HG02884 (cell line): ENCODE data around the gene IL2RA.
"Not testable (repeated sequence)": the region's sequence is repeated elsewhere in the genome, so short reads cannot be mapped to it uniquely, and the experiment has no call there.

Source experiments
- ATAC-seq: cut with Tn5 transposase; IDR thresholded peaks from one replicate; pipeline ENCODE4 v1.9.1; 2021; ENCODE audit warnings: mild to moderate bottlenecking, moderate library complexity; ENCODE audit not compliant: unreplicated experiment

Gene IL2RA

GRCh38 chr10:6044060-6044459 lies 18.1 kb downstream of the IL2RA start:
- ATAC-seq = no peak

DNA sequence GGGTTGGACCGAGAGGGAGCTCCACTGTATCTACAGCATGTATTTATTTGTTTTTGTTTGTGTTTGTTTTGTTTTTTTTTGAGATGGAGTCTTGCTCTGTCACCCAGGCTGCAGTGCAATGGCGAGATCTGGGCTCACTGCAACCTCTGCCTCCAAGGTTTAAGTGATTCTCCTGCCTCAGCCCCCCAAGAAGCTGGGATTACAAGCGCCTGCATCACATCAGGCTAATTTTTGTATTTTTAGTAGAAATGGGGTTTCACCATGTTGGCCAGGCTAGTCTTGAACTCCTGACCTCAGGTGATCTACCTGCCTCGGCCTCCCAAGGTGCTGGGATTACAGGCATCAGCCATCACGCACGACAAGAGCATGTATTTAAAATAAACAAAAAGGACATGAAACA lies 18.8 kb downstream of the IL2RA start:
- ATAC-seq = not testable (repeated sequence)

GRCh38 chr10:6040205-6040604 lies 22.0 kb downstream of the IL2RA start:
- ATAC-seq = no peak

GRCh38 chr10:6039711-6040110 lies 22.5 kb downstream of the IL2RA start:
- no peak for ATAC-seq

DNA sequence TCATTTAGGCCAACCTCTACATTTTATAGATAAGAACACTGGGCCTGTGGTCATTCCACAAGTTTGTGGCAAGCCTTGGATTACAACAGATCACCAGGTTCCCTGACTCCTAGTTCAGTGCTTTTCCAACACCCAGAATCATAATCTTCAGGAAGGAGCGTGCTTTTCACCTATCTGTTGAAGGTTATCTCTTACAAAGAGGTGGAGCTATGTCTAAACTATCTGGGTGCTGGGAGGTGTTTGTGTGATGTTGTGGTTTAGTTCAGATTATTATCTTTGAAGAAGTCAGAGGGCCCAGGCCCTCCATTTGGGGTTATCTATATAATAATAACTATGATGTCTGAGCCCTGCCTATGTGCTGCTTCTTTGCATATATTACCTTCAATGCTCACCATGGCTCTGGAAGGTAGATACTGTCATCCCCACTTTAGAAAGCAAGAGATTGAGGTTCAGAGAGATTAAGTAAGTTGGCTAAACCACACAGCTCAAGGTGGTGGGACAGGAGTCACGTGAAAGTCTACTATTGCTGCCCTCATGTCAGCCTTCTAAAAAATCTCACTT lies 24.0 kb downstream of the IL2RA start:
- no peak for ATAC-seq

DNA sequence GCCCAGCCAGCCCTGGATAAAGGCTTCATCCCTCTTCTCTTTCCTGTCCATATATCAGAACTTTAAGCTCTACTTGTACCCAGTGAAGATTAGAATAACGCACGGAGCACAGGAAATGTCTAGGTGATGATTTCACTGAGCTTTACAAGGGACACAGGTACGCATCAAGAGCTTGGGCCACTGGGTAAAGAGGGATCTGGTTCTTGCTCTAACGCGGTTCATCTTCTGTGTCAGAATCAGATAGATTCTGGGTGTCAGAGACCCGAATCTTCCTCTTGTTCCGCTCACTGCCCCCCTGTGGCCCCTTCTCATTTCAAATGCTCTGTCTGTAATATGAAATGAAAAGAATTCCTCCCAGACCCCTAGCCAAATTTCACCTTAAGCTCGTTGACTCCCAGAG lies 24.7 kb downstream of the IL2RA start:
- no peak for ATAC-seq

GRCh38 chr10:6036861-6037321 lies 25.3 kb downstream of the IL2RA start:
- no peak for ATAC-seq

DNA sequence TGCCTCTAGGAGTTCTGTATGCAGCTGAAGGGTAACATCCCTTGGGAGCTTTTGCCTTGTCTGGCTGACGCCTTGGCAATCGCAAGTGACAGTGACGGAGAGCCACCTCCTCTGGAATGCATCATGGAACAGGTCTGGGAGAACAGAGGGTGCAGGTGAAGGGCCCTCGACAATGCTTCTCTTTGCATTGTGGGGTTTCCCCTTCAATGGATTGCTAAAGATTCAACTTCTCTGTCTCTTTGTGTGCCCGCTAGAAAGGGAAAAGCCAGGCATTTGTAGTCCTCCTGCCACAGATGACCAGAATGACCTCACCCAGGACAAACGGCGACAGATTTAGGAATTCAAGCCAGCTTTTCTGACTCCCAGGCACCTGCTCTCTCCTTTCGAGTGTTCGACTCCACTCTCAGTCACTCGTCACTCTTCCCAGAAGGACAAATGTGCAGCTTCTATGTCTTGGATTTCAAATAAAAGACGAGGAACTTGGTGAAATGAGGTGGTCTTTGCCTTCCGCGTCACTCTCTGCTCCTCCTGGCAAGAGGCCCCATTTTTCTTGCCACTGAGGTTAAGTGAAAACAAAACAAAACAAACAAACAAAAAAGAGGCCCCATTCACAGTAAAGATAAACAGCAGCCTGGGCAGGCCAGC lies 26.1 kb downstream of the IL2RA start:
- no peak for ATAC-seq

DNA sequence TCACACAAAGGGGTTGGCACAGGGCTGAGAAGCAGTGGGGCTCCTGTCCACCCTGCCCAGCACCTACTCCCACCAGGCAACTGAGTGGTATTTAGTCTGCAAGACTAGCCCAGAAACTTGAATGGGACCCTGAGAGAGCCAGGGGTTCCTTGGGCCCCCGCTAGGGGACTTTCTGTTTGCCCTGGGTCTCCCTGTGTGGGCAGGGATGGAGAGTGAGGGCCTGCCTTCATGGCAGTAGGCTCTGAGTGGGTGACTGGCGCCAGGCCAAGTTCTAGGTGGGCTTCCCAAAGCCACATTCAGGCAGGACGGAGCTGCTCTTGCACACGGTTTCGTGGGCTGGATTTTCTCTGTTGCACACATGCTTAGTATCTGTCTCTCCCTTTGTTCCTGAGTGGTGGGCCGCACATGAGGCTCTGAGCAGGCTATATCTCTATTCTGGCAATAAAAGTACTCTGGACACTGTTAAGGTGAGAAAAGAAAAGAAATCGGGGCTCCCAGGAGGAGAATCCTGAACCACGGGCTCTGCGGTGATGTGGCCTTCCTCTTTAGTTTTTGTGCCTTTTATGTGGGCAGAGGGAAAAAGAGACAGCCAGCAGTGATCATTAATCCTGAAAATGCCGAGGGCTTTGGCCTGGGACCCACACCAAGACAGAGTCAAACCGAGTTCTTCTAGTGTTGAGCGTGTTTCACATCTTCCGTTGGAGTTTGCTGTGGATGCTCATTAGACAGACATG lies 26.9 kb downstream of the IL2RA start:
- ATAC-seq = no peak

GRCh38 chr10:6034371-6034770 lies 27.8 kb downstream of the IL2RA start:
- no peak for ATAC-seq

DNA sequence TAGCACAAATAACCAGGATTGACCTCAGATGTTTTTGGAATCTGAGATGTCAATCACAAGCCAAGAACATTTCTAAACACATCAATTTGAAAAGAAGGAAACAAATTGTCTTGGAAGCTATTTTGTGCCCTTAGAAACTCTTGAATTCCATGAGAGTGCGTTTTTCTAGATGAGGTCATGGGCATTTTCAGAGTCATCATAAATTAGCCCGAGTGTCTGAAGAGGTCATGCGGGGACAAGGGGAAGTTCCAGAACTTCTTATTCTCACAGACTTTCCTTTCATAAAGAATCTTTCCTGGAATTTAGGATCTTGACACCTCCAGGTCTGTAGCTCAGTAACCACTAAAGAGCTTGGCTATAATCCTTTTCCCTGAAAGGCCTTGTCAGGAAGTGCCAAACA lies 28.2 kb downstream of the IL2RA start:
- ATAC-seq = no peak

- ATAC-seq = no peak
Measured at GRCh38 chr10:6030940-6031339, 31.2 kb downstream of the IL2RA start.

- ATAC-seq = no peak
Measured at GRCh38 chr10:6030217-6030616, 31.9 kb downstream of the IL2RA start.

GRCh38 chr10:6027929-6028328 lies 34.2 kb downstream of the IL2RA start:
- ATAC-seq = no peak

- ATAC-seq = no peak
Measured at GRCh38 chr10:6025683-6026255, 36.4 kb downstream of the IL2RA start.

DNA sequence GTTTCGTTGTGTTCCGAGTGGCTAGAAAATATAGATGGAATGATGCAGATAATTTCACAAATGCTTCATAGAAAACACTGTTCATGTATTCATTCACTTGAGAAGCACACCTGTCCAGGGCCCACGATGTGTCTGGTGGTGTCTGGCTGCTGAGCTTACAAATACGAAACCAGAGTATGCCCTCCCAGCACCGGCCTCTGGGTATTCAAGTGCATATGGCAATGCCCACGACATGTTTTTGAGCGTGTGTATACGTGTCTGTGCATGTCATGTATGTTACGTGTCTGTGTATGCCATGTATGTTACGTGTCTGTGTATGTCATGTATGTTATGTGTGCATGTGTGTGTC lies 37.9 kb downstream of the IL2RA start:
- no peak for ATAC-seq

GRCh38 chr10:6023661-6024333 lies 38.4 kb downstream of the IL2RA start:
- ATAC-seq = no peak

- no peak for ATAC-seq
Measured at GRCh38 chr10:6022660-6023059, 39.5 kb downstream of the IL2RA start.

- no peak for ATAC-seq
Measured at GRCh38 chr10:6020826-6021225, 41.3 kb downstream of the IL2RA start.

GRCh38 chr10:6019796-6020195 lies 42.4 kb downstream of the IL2RA start:
- ATAC-seq = no peak

- ATAC-seq = no peak
Measured at GRCh38 chr10:6019010-6019782, 43.0 kb downstream of the IL2RA start.
